ENCODE results near the gene WDCP.

The WDCP gene

DNA sequence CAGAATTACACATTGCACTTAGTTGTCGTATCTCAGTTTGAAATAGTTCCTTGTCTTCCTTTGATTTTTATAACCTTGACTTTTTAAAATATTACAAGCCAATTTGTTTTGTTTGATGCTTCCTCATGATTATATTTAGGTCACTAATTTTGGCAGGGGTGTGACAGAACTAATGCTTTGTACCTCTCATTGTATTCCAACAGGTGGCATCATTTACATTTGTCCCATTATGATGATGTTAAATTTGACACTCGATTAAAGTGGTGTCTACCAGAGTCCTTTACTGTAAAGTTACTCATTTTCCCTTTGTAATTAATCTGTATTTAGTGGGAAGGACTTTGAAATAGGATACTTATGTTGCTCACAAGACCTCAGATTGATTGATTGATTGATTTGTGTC, 58.8 kb downstream of the WDCP start:
- peak; percentile 30 for DNase-seq
